GM12878 (cell line): ENCODE data around the gene IRF9.

Experiments
- EP300 ChIP-seq, 2 experiments: fragments of 150-350 bp in 1 of 2; IDR thresholded peaks; 2 replicates each; pipeline ENCODE4 v1.6.1; 2011 to 2012; ENCODE audit warnings: low read depth in 2 of 2, low read length in 2 of 2, borderline replicate concordance in 1 of 2, improper control_type of control experiment in 1 of 2, inconsistent platforms in 1 of 2; ENCODE audit not compliant: control insufficient read depth in 1 of 2
- FOXM1 ChIP-seq: IDR thresholded peaks from 2 replicates; pipeline ENCODE4 v1.6.1; 2012; ENCODE audit warnings: low read depth, mild to moderate bottlenecking, inconsistent platforms, low read length, moderate library complexity
- NFIC ChIP-seq: IDR thresholded peaks from 2 replicates; pipeline ENCODE4 v1.6.1; 2012; ENCODE audit warnings: low read depth, mild to moderate bottlenecking, inconsistent platforms, low read length, moderate library complexity
- POLR2A ChIP-seq: IDR thresholded peaks from 2 replicates; pipeline ENCODE4 v1.6.1; 2011; ENCODE audit warnings: low read depth, mild to moderate bottlenecking, low read length
- RAD21 ChIP-seq: IDR thresholded peaks from 2 replicates; pipeline ENCODE4 v1.6.1; 2011; ENCODE audit warnings: mild to moderate bottlenecking, low read depth, low read length, moderate library complexity; ENCODE audit not compliant: insufficient read depth
- RFX5 ChIP-seq: IDR thresholded peaks from 2 replicates; pipeline ENCODE4 v1.6.1; 2011; ENCODE audit warnings: low read depth, low read length, improper control_type of control experiment
- SMC3 ChIP-seq: IDR thresholded peaks from 2 replicates; pipeline ENCODE4 v1.6.1; 2011; ENCODE audit warnings: low read length, improper control_type of control experiment, borderline replicate concordance
- TF ChIP-seq, protein P1 (sequence below), 3 experiments: IDR thresholded peaks in 2 of 3; conservative IDR thresholded peaks in 1 of 3; 2 replicates each; pipeline ENCODE4 v1.5.1; 2011; ENCODE audit warnings: low read depth in 3 of 3, low read length in 3 of 3, mild to moderate bottlenecking in 3 of 3, control low read depth in 2 of 3, moderate library complexity in 2 of 3, inconsistent platforms in 1 of 3, mixed read lengths in 1 of 3; ENCODE audit not compliant: control insufficient read depth in 2 of 3, insufficient read depth in 1 of 3; ENCODE audit errors: extremely low read depth in 1 of 3
- TF ChIP-seq, protein P2 (sequence below): fragments of 450-650 bp; IDR thresholded peaks from 2 replicates; pipeline ENCODE4 v1.6.1; 2017; ENCODE audit warnings: mild to moderate bottlenecking

DNA sequence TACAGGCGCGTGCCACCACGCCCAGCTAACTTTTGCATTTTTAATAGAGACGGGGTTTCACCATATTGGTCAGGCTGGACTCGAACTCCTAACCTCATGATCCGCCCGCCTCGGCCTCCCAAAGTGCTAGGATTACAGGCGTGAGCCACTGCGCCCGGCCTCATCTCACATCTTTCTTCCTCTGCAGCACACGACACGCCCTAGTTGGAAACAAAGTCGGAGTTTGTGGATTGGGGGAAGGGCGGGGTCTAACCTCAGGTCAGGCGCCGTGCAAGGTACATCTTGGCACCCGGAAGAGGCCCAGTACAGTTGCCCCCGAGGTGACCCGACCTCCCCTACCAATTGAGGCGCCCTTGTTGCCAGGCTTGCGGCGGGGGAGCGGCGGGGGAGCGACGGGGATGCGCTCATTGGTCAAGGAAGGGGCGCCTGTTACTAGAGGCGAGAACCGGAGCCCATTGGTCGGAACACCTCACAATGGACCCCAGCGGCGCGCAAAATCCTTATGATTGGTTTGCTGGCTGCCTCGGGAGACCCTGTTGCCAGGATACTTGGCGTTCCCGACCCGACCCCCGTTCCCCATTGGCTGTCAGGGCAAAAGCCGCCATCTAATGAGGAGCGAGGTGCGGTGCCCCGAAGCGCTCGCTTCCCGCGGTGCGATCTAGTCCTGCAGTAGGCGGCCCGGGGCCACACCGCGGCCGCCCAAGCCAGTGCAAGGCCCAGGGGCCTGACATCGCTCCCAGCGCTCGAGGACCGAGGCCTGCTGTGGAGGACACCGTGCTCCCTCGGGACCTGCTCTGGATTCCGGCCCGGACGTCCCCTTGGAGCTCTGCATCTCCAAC is 10.6 kb downstream of the IRF9 start, which contains the start of gene REC8:
- TF ChIP-seq EP300 (IDR thresholded peaks at IDR 0.05; ENCODE audit: borderline replicate concordance in 1 of 2, control insufficient read depth in 1 of 2, low read depth in 2 of 2, low read length in 2 of 2) (no peak), NFIC (no peak; the same call in 1 of the 2 replicates), FOXM1 (no peak), POLR2A (peak; percentile 76), SMC3 (no peak), RFX5 (peak; percentile 87), RAD21 (no peak)
- TF ChIP-seq, protein P1, sequence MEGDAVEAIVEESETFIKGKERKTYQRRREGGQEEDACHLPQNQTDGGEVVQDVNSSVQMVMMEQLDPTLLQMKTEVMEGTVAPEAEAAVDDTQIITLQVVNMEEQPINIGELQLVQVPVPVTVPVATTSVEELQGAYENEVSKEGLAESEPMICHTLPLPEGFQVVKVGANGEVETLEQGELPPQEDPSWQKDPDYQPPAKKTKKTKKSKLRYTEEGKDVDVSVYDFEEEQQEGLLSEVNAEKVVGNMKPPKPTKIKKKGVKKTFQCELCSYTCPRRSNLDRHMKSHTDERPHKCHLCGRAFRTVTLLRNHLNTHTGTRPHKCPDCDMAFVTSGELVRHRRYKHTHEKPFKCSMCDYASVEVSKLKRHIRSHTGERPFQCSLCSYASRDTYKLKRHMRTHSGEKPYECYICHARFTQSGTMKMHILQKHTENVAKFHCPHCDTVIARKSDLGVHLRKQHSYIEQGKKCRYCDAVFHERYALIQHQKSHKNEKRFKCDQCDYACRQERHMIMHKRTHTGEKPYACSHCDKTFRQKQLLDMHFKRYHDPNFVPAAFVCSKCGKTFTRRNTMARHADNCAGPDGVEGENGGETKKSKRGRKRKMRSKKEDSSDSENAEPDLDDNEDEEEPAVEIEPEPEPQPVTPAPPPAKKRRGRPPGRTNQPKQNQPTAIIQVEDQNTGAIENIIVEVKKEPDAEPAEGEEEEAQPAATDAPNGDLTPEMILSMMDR (IDR thresholded peaks at IDR 0.05 in 2 of 3, conservative IDR thresholded peaks at IDR 0.05 in 1 of 3; ENCODE audit: control insufficient read depth in 2 of 3, extremely low read depth in 1 of 3, insufficient read depth in 1 of 3, low read depth in 3 of 3, low read length in 3 of 3): no peak
- TF ChIP-seq, protein P2, sequence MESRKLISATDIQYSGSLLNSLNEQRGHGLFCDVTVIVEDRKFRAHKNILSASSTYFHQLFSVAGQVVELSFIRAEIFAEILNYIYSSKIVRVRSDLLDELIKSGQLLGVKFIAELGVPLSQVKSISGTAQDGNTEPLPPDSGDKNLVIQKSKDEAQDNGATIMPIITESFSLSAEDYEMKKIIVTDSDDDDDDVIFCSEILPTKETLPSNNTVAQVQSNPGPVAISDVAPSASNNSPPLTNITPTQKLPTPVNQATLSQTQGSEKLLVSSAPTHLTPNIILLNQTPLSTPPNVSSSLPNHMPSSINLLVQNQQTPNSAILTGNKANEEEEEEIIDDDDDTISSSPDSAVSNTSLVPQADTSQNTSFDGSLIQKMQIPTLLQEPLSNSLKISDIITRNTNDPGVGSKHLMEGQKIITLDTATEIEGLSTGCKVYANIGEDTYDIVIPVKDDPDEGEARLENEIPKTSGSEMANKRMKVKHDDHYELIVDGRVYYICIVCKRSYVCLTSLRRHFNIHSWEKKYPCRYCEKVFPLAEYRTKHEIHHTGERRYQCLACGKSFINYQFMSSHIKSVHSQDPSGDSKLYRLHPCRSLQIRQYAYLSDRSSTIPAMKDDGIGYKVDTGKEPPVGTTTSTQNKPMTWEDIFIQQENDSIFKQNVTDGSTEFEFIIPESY: no peak
